K562 (cell line): ENCODE data around the gene ZNF462. TPM values are rescaled to one million over a fixed set of nuclear protein-coding genes. Genes with fewer than 3 reads are reported as not detected.
A peak's percentile ranks its signal among the peaks of the same experiment; 100 is the strongest.

Source experiments
- ATAC-seq: fragments of 200-7000 bp; cut with Tn5 transposase; 3 replicates; pipeline ENCODE4 v1.9.1; 2020; ENCODE audit warnings: moderate library complexity
- BruUV-seq: library from RNA; stranded (reverse); fragments of 400-500 nt; replicated peaks from 2 replicates; lab custom pipeline; 2021; lab: Mats Ljungman, UMichigan
- CTCF ChIA-PET: fragments of 300-600 bp; formaldehyde crosslinking; extraction: SDS; loops from one replicate; lab custom pipeline; 2021; ENCODE audit warnings: low intra/inter-chr PET ratio; lab: Yijun Ruan, JAX
- POLR2A ChIA-PET: fragments of 300-600, 350-650 bp; sonication (Branson Sonifier 250); formaldehyde crosslinking; extraction: SDS; loops from one replicate; lab custom pipeline; 2021; ENCODE audit warnings: antibody characterized with exemption, inconsistent platforms; lab: Yijun Ruan, JAX
- DNase-seq, 4 experiments: peaks; one replicate each; pipeline versions ENCODE4 v3.0.0 to v3.0.0-alpha.2; 2011 to 2018; ENCODE audit warnings: low spot score in 3 of 4, mixed read lengths in 3 of 4; ENCODE audit errors: extremely low read depth in 1 of 4
- FAIRE-seq: peaks from 2 replicates; lab custom pipeline; 2011; peaks lifted over from hg19 to GRCh38; lab: Jason Lieb, UNC
- H2AFZ ChIP-seq: 2 replicates; pipeline ENCODE4 v1.6.0; 2011; ENCODE audit warnings: low read depth, low read length, control low read depth, inconsistent platforms
- H3K27ac ChIP-seq: fragments of 200-600 bp; 3 replicates; pipeline ENCODE4 v1.8.0; 2011; ENCODE audit warnings: low read depth, mild to moderate bottlenecking, control low read depth, inconsistent platforms, low read length, moderate library complexity, mixed read lengths; ENCODE audit errors: extremely low read depth
- H3K27me3 ChIP-seq, 2 experiments: fragments of 300-600 bp in 1 of 2; 2 replicates in 1 of 2; 3 replicates in 1 of 2; pipeline versions ENCODE4 v1.6.0 to v1.8.0; 2011; ENCODE audit warnings: inconsistent platforms in 2 of 2, low read length in 2 of 2, mild to moderate bottlenecking in 1 of 2, mixed read lengths in 1 of 2, moderate library complexity in 1 of 2; ENCODE audit not compliant: control insufficient read depth in 2 of 2, insufficient read depth in 2 of 2
- H3K36me3 ChIP-seq: fragments of 300-600 bp; 3 replicates; pipeline ENCODE4 v1.8.0; 2011; ENCODE audit warnings: mild to moderate bottlenecking, low read length, inconsistent platforms; ENCODE audit not compliant: control insufficient read depth, insufficient read depth
- H3K4me1 ChIP-seq, 2 experiments: fragments of 200-600 bp in 1 of 2; replicated peaks in 1 of 2; 2 replicates in 1 of 2; 3 replicates in 1 of 2; pipeline versions ENCODE4 v1.5.1 to v1.8.0; 2011; ENCODE audit warnings: inconsistent platforms in 2 of 2, low read length in 2 of 2, mild to moderate bottlenecking in 1 of 2, mixed read lengths in 1 of 2, moderate library complexity in 1 of 2; ENCODE audit not compliant: control insufficient read depth in 2 of 2, insufficient read depth in 2 of 2
- H3K4me2 ChIP-seq: 2 replicates; pipeline ENCODE4 v1.6.1; 2011; ENCODE audit warnings: low read length, control low read depth, inconsistent platforms, mixed read lengths; ENCODE audit not compliant: insufficient read depth
- H3K4me3 ChIP-seq: fragments of 200-600 bp; sonication (generic), shearing (Covaris generic); 2 replicates; pipeline ENCODE4 v1.5.1; 2016; ENCODE audit warnings: control low read depth, inconsistent platforms
- H3K79me2 ChIP-seq: fragments of 200-600 bp; 3 replicates; pipeline ENCODE4 v1.8.0; 2011; ENCODE audit warnings: low read length, inconsistent platforms; ENCODE audit not compliant: control insufficient read depth, insufficient read depth
- H3K9ac ChIP-seq, 2 experiments: 2 replicates each; pipeline versions ENCODE4 v1.6.0 to v1.6.1; 2011; ENCODE audit warnings: low read depth in 2 of 2, low read length in 2 of 2, control low read depth in 1 of 2, inconsistent platforms in 1 of 2, mild to moderate bottlenecking in 1 of 2, mixed read lengths in 1 of 2; ENCODE audit not compliant: insufficient read depth in 1 of 2
- H3K9me1 ChIP-seq: one replicate; pipeline ENCODE4 v1.6.0; 2011; ENCODE audit warnings: inconsistent platforms, mild to moderate bottlenecking, low read length, moderate library complexity; ENCODE audit not compliant: control insufficient read depth, insufficient read depth
- H3K9me3 ChIP-seq: replicated peaks from 2 replicates; pipeline ENCODE4 v1.5.1; 2011; ENCODE audit warnings: low read depth, low read length, inconsistent platforms; ENCODE audit not compliant: control insufficient read depth, insufficient read depth
- H4K20me1 ChIP-seq: replicated peaks from 2 replicates; pipeline ENCODE4 v1.6.1; 2011; ENCODE audit warnings: low read length, inconsistent platforms, mixed read lengths; ENCODE audit not compliant: control insufficient read depth, insufficient read depth
- CBFA2T3 ChIP-seq: fragments of 450-650 bp; IDR thresholded peaks from 2 replicates; pipeline ENCODE4 v1.6.1; 2017
- CCNT2 ChIP-seq: IDR thresholded peaks from 2 replicates; pipeline ENCODE4 v1.6.1; 2011; ENCODE audit warnings: borderline replicate concordance, low read depth, mild to moderate bottlenecking, moderate library complexity, mixed read lengths, low read length; ENCODE audit not compliant: insufficient read length; ENCODE audit errors: extremely low read depth
- DMBX1 ChIP-seq: fragments of 250-450 bp; sonication (Bioruptor Pico); IDR thresholded peaks from 2 replicates; pipeline ENCODE4 v1.8.0; 2022; ENCODE audit warnings: inconsistent platforms, mild to moderate bottlenecking, moderate library complexity, borderline replicate concordance
- KLF16 ChIP-seq: IDR thresholded peaks from 2 replicates; pipeline ENCODE4 v1.6.1; 2016; ENCODE audit warnings: antibody characterized with exemption
- TCF3 ChIP-seq: sonication (generic); formaldehyde crosslinking; IDR thresholded peaks from 2 replicates; pipeline ENCODE4 v1.4.0; 2020; ENCODE audit warnings: mild to moderate bottlenecking, missing genetic modification reagents
- TEAD4 ChIP-seq, 2 experiments: sonication (generic) in 1 of 2; formaldehyde crosslinking in 1 of 2; IDR thresholded peaks; 2 replicates each; pipeline versions ENCODE4 v1.6.1 to v1.8.0; 2012 to 2022; ENCODE audit warnings: borderline replicate concordance in 1 of 2, inconsistent platforms in 1 of 2, low read length in 1 of 2, mild to moderate bottlenecking in 1 of 2, missing genetic modification reagents in 1 of 2
- YY1 ChIP-seq, 3 experiments: IDR thresholded peaks; 2 replicates each; pipeline ENCODE4 v1.6.1; 2011; ENCODE audit warnings: low read length in 2 of 3, mild to moderate bottlenecking in 2 of 3, moderate library complexity in 2 of 3, borderline replicate concordance in 1 of 3, control low read depth in 1 of 3, low read depth in 1 of 3; ENCODE audit not compliant: insufficient read depth in 3 of 3, insufficient replicate concordance in 2 of 3, control insufficient read depth in 1 of 3, insufficient read length in 1 of 3; ENCODE audit errors: extremely low read depth in 1 of 3
- ZBTB17 ChIP-seq: fragments of 450-650 bp; formaldehyde crosslinking; IDR thresholded peaks from 2 replicates; pipeline ENCODE4 v1.4.0; 2020; ENCODE audit warnings: mild to moderate bottlenecking
- ZNF830 ChIP-seq: fragments of 250-450 bp; sonication (Bioruptor Pico); IDR thresholded peaks from 2 replicates; pipeline ENCODE4 v1.5.0; 2021; ENCODE audit warnings: mild to moderate bottlenecking
- WGBS: fragments of 100-300 bp; shearing (Covaris generic); methylation state at CpG from one replicate; pipeline ENCODE4 v1.1.6; 2016; ENCODE audit warnings: low coverage, mixed read lengths; ENCODE audit not compliant: insufficient coverage; ENCODE audit errors: missing lambda C conversion rate; 5-methylcytosine and 5-hydroxymethylcytosine counted together
- in situ Hi-C: fragments of 300-500 bp; cut with MboI; formaldehyde crosslinking; loops from 4 replicates; pipeline ENCODE4 v1.15.0; 2018; ENCODE audit warnings: inconsistent platforms, mixed read lengths
- intact Hi-C: fragments of 100-400 bp; cut with micrococcal nuclease; formaldehyde crosslinking; loops from 2 replicates; pipeline ENCODE4 v1.14.2; 2022
- polyA plus RNA-seq, 8 experiments: library from polyadenylated mRNA; depleted of rRNA in 4 of 8; stranded (reverse) in 5 of 8; unstranded in 3 of 8; fragments of >200 nt; fragmentation: Nextera tagmentation in 2 of 8; fragmentation: Illumina TruSeq in 1 of 8; extraction: Ambion mirVana in 2 of 8; extraction: Trizol in 1 of 8; gene quantifications; 2 replicates each; pipeline versions ENCODE4 v1.2.1 to v1.2.3, GENCODE V29; 2011 to 2014; ENCODE audit warnings: inconsistent platforms in 1 of 8, missing spikeins in 1 of 8
- total RNA-seq, 7 experiments: library from RNA; depleted of rRNA in 6 of 7; stranded (reverse); fragments of >200 nt in 6 of 7; fragmentation: Illumina TruSeq in 2 of 7; extraction: Trizol in 2 of 7; gene quantifications; 2 replicates each; pipeline versions ENCODE4 v1.2.1 to v1.2.3, GENCODE V29; 2011 to 2021; ENCODE audit warnings: low replicate concordance in 1 of 7
- TF ChIP-seq, protein P1 (sequence below): fragments of 250-450 bp; sonication (Bioruptor Pico); IDR thresholded peaks from 2 replicates; pipeline ENCODE4 v1.4.0; 2020

ZNF462 gene
- total and polyA plus RNA-seq, 9 of the 15 experiments (the other 6 are each of a cell fraction or from before 2014, with no cell fraction given) = 0.20 TPM; not detected in 8

DNA sequence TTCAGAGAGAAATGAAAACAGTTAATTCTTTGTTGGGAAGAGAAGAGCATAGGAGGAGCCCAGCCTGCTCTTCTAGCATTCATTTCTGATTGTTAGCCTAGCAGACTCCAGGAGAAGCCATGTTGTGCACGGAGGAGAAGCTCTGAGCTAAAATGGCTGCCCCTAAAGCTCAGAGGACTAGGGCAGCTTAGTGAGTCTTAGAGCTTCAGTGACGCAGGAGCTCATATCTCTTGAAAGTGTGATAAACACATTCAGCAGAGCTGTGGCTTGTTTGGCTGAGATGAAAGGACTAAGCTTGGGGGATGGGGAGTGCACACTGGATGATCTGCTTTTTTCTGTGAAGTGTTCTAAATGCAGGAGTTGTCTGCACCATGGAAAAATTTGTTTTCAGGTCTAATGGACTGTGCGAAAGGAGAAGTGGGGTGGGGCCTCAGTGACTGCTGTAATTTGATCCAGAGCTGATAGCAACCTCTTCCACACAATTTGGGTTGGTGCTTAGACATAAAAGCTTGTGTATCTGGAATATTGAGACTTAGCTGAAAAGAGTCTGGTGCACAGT, 58.5 kb downstream of the ZNF462 start:
- no peak for FAIRE-seq
- peak; percentile 67 for ATAC-seq
- no peak overlapping the region for H3K9ac ChIP-seq
- ChIA-PET POLR2A (no interaction called here), CTCF (no interaction called here)
- no peaks in the 10 kb centered on the region for H3K79me2 ChIP-seq
- no peaks in the 10 kb centered on the region for H3K9me3 ChIP-seq
- no peaks in the 10 kb centered on the region for H4K20me1 ChIP-seq
- DNase-seq = peak in 3 of 4 experiments; percentile 10 to 50 (median 22)
- BruUV-seq = no TSS peak
- intact Hi-C loops (no loop called here), in situ Hi-C loops (no loop called here)
- H3K27ac ChIP-seq = peak overlapping the region; percentile 49; the same call in 1 of the 3 replicates
- no peak overlapping the region for H3K4me3 ChIP-seq
- H3K9me1 ChIP-seq = no peaks in the 10 kb centered on the region
- WGBS = 0% methylated on average over 3 of the region's 3 CpGs
- H2AFZ ChIP-seq = peak overlapping the region; percentile 26; the same call in 1 of the 2 replicates
- H3K27me3 ChIP-seq = no peaks in the 10 kb centered on the region
- no peak overlapping the region; the same call in 1 of the 2 replicates for H3K4me2 ChIP-seq
- no peaks in the 10 kb centered on the region for H3K4me1 ChIP-seq
- no peak for TF ChIP-seq CCNT2
- no peak for TF ChIP-seq KLF16
- TF ChIP-seq TCF3 (CRISPR knock-in tag) = peak; percentile 20; the same call in 1 of the 2 replicates
- no peak for TF ChIP-seq ZNF830 (CRISPR knock-in tag)
- TF ChIP-seq CBFA2T3 = peak; percentile 34; the same call in 1 of the 2 replicates
- peak in 2 of 3 experiments; percentile 44 to 89 for TF ChIP-seq YY1 (IDR thresholded peaks at IDR 0.05; ENCODE audit: borderline replicate concordance in 1 of 3, control insufficient read depth in 1 of 3, extremely low read depth in 1 of 3, insufficient read depth in 3 of 3, insufficient read length in 1 of 3, insufficient replicate concordance in 2 of 3, low read depth in 1 of 3, low read length in 2 of 3)
- TF ChIP-seq TEAD4 (IDR thresholded peaks at IDR 0.05; ENCODE audit: low read length) = 0 out of 2 replicates have a peak, but pooled peaks have one; percentile 14
- TF ChIP-seq TEAD4 (CRISPR knock-in tag; IDR thresholded peaks at IDR 0.05; ENCODE audit: borderline replicate concordance) = no peak
- 0 out of 2 replicates have a peak, but pooled peaks have one; percentile 32 for TF ChIP-seq ZBTB17 (CRISPR knock-in tag)
- TF ChIP-seq DMBX1 (CRISPR knock-in tag) = peak; percentile 38; the same call in 1 of the 2 replicates
- TF ChIP-seq, protein P1, sequence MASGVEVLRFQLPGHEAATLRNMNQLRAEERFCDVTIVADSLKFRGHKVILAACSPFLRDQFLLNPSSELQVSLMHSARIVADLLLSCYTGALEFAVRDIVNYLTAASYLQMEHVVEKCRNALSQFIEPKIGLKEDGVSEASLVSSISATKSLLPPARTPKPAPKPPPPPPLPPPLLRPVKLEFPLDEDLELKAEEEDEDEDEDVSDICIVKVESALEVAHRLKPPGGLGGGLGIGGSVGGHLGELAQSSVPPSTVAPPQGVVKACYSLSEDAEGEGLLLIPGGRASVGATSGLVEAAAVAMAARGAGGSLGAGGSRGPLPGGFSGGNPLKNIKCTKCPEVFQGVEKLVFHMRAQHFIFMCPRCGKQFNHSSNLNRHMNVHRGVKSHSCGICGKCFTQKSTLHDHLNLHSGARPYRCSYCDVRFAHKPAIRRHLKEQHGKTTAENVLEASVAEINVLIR (CRISPR knock-in tag) = peak; percentile 75
- H3K36me3 ChIP-seq = no peaks in the 10 kb centered on the region
